Stimulated activated CD8-positive, alpha-beta memory T cell treated with anti-CD3 and anti-CD28 coated beads, Interleukin-15, amount 100 ng/mL, for 4 hours (primary cell): ENCODE results near the gene RHOXF2.

ENCODE experiments used
- DNase-seq, 2 donors: peaks; one replicate each; pipeline ENCODE4 v3.0.0-alpha.2; 2020; ENCODE audit warnings: low read depth in 2 of 2

RHOXF2 gene

DNA sequence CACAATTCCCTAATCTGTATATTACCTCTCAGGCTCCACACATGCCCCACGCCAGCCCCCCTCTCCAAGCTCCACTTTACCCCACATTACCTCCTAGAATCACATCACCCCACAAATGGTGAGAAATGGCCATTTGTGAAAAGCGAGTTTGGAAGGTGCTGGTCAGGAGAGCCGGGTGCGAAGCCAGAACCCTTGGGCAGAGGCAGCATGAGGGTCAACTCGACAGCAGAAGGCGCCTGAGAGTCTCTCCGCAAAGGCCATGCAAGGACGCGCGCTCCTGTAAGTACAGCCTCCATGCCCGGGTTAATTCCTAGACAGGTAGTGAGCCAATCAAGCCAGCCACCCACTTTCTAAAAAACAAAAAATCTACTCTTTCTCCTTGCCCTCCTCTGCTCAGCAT lies 42.4 kb downstream of the RHOXF2 start:
- no peak for DNase-seq

DNA sequence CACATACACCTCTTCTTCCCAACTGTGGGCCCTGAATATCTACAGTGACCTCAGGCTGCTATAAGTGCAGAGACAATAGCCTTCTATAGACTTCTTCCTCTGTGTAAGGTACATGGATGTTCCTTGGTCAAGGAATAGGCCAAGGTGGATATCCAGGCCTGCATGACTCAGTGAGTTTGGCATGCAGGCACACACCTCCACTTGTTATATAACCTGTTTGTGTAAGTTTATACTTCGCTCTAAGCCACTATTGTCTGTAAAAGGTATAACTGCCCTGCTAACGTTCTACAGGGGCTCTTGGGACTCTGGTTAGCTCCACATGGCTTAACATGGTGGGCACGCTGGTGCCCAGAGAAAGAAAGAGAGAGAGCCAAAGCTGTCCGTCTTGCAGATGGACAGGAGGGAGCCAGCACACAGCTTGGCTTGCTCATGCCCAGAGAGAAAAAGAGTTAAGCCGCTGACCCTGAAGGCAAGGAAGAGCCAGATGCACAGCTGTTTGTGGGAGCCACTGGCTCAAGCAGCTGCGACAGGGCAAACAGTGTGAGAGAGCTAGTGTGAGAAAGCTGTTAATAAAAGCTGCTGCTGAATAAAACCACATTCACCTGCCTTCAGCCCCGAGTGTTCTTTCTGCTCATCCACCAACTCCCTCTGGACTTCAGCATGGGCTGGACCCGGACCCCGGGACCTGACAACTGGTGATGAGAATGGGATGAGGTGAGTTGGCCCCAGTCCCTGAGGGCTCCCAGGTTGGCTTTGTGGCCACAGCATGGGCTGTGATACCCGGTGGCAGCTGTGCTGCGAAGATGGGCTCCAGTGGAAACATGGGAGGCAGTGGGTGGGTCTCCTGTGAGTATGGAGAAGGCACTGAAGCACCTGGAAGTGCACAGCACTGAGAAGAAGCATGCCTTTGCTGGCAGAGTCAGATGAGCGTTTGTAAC lies 47.7 kb downstream of the RHOXF2 start:
- DNase-seq, result no peak

GRCh38 chrX:120207009-120207605 lies 48.7 kb downstream of the RHOXF2 start:
- DNase-seq, result no peak

- peak; percentile 8 to 9 for DNase-seq
Measured at GRCh38 chrX:120213438-120214265, 55.2 kb downstream of the RHOXF2 start.
